ENCODE results near the gene UBQLN3. TPM values are rescaled to one million over a fixed set of nuclear protein-coding genes. Genes with fewer than 3 reads are reported as not detected.

UBQLN3 gene
- total and polyA plus RNA-seq, 2 of the 4 experiments (the other 2 are of a cell fraction): not detected

DNA sequence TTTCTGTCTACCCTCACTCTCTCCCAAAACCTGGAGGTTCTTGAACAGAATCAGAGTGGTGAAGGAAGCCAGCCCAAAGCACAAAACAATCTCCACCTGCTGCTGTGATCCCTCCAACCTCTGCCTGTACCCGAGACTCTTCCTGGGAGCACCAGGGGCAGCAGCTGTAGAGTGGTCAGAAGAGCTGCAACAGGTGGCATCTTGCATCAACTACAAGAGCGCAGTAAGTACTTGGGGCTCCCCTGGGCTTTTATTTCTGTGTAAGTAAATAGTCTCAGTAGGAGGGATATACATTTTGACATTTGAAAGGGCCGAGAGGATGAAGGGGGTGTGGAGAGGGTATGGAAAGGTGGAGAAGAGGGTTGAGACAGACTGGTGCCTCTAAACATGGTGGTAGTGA, 15.0 kb upstream of the UBQLN3 start:
- Histone ChIP-seq H2AK5ac (ENCODE audit: low read depth, low read length) (no peak overlapping the region), H4K8ac (ENCODE audit: low read depth in 2 of 2, low read length in 2 of 2) (no peak overlapping the region), H4K5ac (ENCODE audit: low read depth, low read length) (no peak overlapping the region), H3K56ac (ENCODE audit: extremely low read depth, insufficient read depth, low read length) (no peak overlapping the region), H2BK5ac (ENCODE audit: low read depth, low read length, poor library complexity, severe bottlenecking) (no peak overlapping the region), H2BK20ac (ENCODE audit: low read depth, low read length) (no peak overlapping the region), H3K9me3 (ENCODE audit: control insufficient read depth, insufficient read depth, low read length) (no peaks in the 10 kb centered on the region), H3K18ac (ENCODE audit: low read depth, low read length) (no peak overlapping the region), H4K91ac (ENCODE audit: insufficient read depth, low read depth, low read length) (no peak overlapping the region), H4K20me1 (ENCODE audit: insufficient read depth, low read length) (no peaks in the 10 kb centered on the region), H3K9me1 (ENCODE audit: insufficient read depth, low read length) (no peaks in the 10 kb centered on the region), H3K14ac (replicated peaks; ENCODE audit: low read depth, low read length) (no peak overlapping the region), H2AFZ (replicated peaks; ENCODE audit: low read length, poor library complexity) (no peak overlapping the region), H3K27me3 (ENCODE audit: control insufficient read depth, insufficient read depth, low read length) (peaks cover 4% of the 10 kb centered on the region; the same call in 1 of the 2 replicates), H3K4me3 (ENCODE audit: insufficient read depth, low read depth, low read length) (no peak overlapping the region), H3K4me2 (ENCODE audit: low read depth, low read length) (no peak overlapping the region), H2BK15ac (ENCODE audit: low read depth, low read length) (no peak overlapping the region), H3K23ac (ENCODE audit: low read depth, low read length) (no peak overlapping the region), H2AK9ac (replicated peaks; ENCODE audit: low read depth, low read length, poor library complexity) (peak overlapping the region; percentile 46), H3K4me1 (ENCODE audit: control insufficient read depth, insufficient read depth, low read length) (no peaks in the 10 kb centered on the region), H3K4ac (ENCODE audit: low read depth, low read length) (no peak overlapping the region), H3K9ac (ENCODE audit: low read depth, low read length) (no peak overlapping the region), H3K36me3 (ENCODE audit: control insufficient read depth, insufficient read depth, low read length) (no peaks in the 10 kb centered on the region), H3K27ac (ENCODE audit: insufficient read depth, low read length) (no peak overlapping the region), H3K79me1 (ENCODE audit: low read depth in 1 of 2, low read length in 2 of 2) (no peaks in the 10 kb centered on the region), H2BK120ac (ENCODE audit: low read depth, low read length) (no peak overlapping the region)
- DNase-seq (no peak), ATAC-seq (ENCODE audit: low read depth) (no peak)
- ChIA-PET CTCF (no interaction called here), POLR2A (ENCODE audit: unreplicated experiment) (no interaction called here)
- intact Hi-C loops (cut with micrococcal nuclease): no loop called here
- WGBS, 2 experiments (ENCODE audit: extremely low coverage in 2 of 2, insufficient read length in 1 of 2): 20 to 100% methylated on average over 1 of the region's 3 CpGs
- no TSS peak for BruUV-seq (replicated peaks)
- TF ChIP-seq, protein P1, sequence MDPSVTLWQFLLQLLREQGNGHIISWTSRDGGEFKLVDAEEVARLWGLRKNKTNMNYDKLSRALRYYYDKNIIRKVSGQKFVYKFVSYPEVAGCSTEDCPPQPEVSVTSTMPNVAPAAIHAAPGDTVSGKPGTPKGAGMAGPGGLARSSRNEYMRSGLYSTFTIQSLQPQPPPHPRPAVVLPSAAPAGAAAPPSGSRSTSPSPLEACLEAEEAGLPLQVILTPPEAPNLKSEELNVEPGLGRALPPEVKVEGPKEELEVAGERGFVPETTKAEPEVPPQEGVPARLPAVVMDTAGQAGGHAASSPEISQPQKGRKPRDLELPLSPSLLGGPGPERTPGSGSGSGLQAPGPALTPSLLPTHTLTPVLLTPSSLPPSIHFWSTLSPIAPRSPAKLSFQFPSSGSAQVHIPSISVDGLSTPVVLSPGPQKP (IDR thresholded peaks at IDR 0.05; ENCODE audit: borderline replicate concordance, low read depth, low read length): no peak
- TF ChIP-seq RAD21 (IDR thresholded peaks at IDR 0.05; ENCODE audit: low read length) (no peak), POLR2A (IDR thresholded peaks at IDR 0.05; ENCODE audit: low read depth, low read length) (no peak), CHD1 (IDR thresholded peaks at IDR 0.05; ENCODE audit: low read depth, low read length) (no peak)
- in situ Hi-C loops (cut with MboI; ENCODE audit: low sequenced_read_pairs): no loop called here
- dilution Hi-C loops (cut with HindIII; ENCODE audit: low sequenced_read_pairs, unreplicated experiment): no loop called here
